ELR (cell line): Measurements from ENCODE around the gene GMDS.

ENCODE experiments used
- DNase-seq: peaks from one replicate; pipeline ENCODE4 v3.0.0-alpha.2; 2015; ENCODE audit warnings: low read depth

Gene GMDS

DNA sequence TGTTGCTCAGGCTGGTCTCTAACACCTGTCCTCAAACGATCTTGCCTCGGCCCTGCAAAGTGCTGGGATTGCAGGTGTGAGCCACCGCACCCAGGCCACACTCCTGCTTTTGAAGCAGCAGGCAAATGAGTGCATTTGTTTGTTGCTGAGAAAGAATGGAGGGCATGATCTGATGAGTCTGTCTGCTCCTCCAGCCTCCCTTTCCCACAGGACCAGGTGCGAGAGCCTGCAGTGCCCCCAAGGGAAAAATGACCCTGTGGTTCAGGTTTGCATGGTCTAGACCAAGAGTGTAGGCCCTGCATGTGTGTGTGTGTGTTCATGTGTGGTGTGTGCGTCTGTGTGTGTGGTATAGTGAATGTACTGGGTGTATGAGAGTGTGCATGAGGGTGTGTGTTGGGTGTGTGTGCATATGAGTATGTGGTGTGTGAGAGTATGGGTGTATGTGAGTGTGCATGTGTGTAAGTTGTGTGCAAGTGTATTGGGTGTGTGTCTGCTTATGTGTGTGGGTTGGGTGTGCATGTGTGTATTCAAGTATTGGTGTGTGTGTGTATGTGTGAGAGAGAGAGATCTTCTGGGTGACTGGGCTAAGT is 658.4 kb downstream of the GMDS start:
- DNase-seq, result no peak

DNA sequence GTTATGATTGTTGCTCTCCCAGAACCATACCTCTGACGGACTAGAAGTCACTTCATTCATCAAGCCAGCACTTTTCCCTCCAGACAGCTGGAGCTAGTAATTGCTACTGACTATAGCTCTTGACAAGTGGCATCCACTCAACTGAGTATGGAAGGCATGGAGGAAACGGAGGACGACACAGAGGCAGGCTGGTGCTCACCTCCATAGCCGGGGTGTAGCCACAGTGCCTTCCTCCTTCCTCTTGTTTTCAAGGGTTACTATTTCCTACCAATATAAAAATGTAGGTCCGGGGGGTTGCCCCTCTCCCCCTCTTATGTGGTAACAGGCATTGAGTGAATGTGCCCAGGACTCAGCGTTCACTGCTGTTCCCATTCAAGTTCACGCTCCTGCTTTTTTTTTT is 659.1 kb downstream of the GMDS start:
- no peak for DNase-seq

DNA sequence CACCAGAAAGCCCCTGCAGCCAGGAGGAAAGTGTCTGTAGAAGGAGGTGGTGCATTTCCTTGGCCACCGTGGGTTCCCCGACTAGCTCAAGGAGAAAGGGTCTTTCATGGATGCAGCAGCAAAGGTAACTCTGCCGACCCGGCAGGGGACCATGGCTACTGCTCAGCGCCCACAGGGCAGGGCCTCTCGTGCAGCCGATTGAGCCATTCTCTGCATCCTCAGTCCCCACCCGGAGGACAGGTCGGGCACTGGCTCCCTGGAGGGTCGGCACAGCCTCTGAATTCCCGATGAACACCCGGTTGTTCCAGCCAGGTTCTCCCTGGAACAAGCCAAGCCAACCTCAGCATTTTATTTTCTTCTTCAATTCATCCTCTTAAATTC is 659.7 kb downstream of the GMDS start:
- no peak for DNase-seq

DNA sequence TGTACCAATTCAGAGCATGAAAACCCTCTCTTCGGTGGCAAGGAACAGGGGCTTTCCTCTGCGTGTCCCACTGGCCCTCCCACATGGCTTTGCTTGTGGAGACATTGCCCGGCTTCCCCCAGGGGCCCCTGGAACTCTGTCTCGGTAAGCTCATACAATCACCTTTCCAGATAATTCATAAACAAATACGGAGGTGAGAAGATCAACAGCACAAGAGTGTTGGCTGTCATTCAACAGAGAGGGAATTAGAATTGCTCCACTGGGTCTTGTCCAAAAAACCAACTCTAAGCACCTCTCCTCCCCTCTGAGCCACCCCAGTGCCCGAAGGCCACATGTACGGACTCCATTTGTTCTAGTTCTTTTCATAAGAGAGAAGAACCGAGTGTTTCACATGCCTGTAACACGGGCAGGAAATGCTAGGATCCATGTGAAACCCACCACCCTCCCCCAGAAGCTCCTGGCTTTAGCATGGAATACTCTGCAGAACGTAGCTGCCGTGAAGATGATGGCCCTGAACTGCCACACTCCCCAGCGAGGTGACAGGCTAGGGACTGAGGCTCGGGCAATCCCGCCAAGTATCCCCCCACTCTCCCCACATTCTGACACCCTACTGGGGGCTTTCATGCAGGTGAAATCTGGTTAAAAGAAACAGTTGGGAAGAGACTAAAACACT is 660.3 kb downstream of the GMDS start:
- no peak for DNase-seq

DNA sequence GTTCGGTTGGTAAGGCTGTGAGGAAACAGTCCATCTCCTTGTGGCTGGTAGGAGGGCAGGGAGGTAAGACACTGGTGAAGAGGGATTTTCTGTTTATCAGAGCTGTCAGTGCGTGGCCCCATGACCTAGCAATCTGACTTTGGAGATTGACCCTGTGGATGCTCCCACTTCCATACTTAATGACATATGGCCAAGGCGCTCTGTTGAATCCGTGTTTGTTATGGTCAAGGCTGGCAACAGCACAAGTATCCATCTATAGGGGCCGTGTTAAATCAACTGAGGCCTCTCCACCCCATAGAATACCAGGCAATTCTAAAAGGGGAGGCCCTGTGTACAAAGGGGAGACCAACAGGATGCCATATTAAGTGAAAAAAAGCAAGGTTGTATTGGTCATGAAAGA is 661.3 kb downstream of the GMDS start:
- no peak for DNase-seq

DNA sequence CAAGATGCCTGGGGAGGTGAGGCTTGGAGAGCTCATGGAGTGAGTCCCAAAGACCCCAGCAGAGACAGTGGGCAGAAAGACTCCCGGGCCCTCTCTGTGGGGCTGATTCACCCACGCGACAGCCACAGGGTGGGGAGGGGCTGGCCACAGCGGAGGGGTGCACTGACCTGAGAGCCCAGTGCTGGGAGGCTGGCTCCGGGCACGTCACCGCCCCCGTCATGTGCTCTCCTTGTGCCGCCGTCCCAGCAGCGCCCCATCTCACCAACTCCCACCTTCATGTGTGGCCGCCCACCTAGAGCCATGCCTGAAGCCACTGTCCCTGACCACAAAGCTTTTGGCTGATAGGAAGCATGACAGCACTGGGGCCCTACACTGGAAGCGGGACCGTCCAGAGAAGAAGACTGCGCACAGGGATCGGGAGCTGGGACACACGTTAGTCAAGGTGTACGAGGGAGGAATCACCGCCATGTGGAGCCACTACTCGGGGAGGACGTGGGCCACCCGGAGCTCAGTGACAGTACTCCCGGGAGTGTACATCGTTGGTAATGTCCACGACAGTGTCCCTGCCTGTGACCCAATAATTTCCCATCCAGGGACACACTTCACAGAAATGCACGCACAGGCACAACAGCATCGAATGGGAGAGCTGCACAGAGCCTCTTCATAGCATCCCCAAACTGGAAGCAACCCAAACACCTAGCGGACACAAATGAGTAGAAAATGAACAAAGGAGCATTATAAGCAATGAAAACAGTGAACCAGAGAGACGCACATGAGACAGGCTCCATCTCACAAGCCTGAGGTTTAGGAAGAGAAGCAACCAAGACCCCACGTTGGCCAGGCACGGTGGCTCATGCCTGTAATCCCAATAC is 664.0 kb downstream of the GMDS start:
- no peak for DNase-seq

DNA sequence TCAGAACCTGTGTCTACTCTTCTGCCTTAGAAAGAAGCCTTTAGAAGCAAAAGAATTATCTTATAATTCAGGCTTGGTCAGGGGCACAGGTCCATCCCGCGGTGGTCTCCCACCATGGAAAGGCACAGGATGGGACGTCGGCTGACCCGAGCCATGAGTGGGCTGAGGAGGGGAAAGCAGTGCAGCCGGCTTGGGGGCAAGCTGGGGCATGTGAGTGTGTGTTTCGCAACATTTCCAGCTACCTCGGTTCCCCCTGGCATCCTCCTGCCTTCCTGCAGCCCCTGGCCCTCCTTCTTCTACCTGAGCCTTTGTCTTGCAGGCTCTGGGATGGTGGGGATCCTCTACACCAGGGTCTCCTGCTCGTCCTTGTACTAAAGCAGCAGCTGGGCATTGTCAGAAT is 664.8 kb downstream of the GMDS start:
- no peak for DNase-seq

DNA sequence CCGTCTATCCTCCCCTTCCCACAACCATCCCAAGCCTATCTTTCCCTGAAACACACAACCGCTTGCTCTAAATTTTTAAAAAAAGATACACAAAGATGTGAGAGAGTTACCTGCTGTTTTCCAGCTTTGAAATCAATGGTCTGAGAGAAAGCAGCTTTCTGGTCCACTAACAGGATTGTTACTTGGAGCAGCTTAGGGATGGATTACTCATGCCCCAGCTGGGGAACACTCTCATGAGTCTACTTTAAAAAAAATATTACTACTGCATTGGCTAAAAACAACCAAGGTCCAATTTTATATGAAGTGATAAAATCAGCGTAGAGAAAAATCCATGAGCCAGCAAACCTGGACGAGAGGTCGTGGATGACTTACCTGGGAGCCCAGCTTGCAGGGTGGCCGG is 665.3 kb downstream of the GMDS start:
- no peak for DNase-seq

DNA sequence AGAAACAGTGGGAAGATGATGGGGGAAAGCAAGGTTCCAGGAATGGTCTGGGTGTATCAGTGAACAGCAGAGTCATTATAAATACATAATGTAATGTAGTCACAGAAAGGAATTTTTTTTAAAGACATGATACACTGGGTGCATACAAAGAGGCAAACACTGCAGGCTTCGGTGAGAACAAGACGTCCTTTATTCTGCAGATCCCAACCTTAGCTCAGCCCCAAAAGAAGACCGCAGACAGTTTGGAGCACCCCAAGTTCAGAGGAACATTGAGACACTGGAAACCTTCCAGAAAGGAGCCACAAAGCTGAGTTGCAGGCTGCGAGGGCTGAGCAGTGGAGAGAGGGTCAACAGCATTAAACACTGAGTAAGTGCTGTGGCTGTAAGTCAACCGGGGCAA is 666.3 kb downstream of the GMDS start:
- DNase-seq, result no peak

DNA sequence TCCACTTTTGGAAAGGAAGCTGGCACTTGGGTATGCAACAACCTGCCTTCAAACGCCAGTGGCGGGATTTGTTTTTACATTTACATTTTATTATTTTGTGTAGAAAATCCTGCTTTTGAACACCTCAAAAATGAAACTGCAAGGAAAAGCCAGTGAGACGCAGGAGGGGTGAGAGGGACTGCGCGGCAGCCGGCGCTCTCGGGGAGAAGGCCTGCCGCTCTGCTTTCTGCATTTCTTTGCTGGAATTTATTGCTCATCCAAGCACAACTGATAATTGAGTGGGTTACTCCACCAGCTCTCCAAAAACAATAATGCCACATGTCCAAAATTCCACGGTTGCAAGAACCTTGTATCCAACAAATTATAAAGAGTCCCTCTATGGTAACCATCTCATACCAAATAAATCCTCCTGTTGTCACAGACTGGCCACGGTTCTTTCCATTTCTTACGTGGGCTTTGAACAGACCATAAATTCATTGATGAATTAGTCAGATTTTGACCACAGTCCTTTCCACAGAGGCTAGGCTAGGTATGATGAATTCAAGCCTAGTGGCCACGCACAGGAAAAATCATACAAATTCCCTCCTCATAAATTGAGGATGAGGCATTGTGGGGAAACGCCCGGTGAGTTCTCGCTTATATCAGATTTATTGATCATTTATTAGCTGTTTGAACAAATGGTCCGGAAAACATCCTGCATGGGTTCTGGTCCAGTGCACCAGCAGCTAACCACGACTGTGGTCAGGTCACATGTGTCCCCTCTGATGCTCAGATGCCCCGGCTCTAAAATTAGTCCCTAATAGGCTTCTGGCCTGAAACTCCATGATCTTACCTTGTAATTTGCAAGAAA is 667.3 kb downstream of the GMDS start:
- DNase-seq, result peak; percentile 22

DNA sequence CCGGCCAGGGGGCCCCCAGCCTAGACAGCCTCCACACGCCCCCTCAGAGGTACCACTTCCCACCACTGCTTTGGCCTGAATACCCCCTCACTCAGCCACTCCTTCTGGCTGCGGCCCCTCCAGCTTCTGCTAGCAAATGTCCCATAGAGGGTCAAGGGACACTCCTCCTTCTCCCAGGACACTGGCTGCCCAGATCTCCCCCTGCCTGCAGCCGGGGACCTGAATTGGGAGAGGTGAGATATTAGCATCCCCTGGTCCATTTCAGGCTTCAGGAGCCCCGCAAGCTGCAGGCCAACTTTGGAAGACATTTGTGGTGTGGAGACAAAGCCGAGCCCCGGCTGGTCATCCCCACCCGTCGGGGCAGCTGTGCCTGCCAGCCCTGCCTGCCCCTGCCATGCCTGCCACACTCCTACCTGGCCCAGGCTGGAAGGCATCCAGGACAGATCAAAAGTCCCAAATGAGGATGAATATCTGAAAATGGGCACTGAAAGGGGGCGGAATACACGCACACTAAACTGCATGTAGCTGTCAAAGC is 668.2 kb downstream of the GMDS start:
- no peak for DNase-seq

DNA sequence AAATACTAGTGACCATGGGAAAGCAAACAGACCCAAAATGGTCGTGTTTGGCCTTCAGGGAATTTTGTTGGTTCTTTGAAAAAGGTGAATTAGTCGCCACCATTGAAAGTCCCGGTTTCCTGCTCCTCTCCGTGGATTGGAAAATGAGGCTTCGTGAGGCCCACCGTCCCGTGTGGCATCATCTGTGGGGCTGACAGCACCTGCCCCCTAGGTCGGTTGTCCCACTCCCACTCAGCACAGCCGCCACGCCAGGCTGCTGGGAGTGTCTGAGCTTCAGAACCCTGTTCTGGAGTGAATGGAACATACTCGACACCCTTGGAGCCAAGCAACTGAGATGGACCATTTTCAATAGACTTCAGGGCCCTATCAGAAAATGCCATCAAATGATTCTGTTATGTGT is 668.7 kb downstream of the GMDS start:
- DNase-seq, result no peak

DNA sequence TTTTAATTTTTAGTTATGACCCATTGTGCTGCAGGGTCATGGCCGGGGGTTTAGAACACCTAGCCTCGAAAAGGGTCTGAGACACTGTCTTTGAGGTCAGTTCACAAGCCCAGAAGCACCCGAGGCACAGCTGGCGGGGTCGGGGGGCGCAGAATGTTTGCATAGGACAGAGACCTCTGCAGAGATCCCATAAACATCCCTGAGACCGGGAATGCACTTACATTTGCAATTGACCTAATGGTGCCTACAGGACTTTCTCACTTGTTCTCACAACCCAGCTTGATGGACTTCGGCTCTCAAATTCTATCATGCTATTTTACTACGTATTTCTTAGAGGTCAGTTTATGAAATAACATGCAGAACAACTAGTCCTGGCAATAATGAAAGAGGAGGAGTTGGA is 669.2 kb downstream of the GMDS start:
- no peak for DNase-seq

DNA sequence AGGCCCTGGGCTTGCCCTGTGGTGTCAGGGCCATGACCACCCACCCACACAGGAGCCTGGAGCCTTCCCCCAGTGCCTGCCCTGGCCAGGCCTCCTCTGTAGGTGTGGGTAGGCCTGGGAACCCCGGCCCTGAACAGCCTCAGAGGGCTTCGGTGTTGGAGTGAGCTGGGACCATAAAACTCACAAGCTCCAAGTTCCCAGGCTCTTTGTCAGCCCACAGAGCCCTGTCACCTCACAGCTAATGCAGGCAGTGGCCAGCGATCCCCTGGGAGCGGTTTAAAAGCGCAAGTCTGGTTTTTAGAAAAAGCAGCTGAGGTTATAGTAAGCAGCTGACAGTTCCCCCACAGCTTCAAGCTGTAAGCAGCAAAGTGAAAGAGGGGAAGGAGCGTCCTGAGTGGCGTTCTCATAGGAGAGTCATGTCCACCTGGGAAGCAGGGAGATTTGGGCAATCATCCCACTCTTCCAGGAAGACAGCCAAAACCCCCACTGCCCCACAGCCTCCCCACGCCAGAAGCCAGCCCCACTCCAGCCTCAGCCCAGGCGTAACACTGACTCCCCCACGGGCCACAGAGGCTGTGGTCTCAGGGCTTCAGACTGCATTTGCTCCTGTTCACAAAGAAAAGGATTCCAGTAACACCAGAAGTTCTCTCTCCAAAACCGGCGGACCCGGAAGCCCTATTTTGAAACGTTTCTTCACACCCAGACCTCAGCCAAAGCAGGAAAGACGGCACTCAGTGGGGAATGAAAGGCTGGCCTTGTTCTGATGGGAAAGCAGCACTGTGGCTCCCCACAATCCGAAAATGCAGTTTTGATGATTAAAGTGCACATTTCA is 670.0 kb downstream of the GMDS start:
- no peak for DNase-seq

DNA sequence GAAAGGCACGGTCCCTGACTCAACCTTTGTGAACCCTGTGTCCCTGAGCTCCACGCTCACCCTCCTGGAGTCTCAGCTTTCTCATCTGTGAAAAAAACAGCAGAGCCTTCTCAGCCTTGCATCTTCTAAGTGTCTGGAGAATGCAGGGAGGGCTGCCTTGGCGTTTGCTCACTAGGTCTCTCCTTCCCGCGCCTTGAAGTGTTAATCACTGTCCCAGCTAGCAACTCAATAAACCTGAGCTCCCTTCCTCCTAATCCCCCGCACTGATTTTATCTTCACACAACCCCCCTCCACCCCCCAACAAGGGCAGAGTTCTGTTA is 670.6 kb downstream of the GMDS start:
- no peak for DNase-seq

DNA sequence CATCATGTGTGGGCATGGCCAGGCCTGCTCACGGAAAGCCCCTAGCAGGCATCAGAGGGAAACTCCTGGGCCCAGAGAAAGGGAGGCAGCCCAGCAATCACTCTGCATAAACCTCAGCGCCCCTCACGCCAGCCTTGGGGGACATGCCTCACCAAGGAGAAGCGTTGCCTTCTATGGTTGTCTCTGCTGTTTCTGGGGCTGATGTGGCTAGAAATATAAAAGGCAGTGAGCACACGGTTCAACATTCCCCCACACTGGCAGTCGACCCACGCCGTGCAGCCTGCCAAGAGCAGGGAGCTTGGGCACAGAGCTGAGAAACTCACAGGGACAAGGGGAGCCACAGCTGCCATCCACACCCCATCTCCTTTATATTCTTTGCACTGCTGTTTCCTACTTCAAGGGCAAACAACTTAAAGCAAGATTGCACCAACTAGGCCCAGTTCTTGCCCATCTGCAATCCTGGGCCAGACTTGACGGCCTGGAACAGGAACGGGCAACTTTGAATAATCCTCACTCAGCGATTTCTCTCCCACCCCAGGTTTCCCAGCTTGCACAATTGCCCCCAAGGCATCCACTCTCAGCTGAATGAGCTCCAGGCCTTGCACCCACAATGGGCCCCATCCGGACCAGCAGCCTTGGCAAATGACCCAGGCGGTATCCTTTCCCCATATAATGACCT is 671.2 kb downstream of the GMDS start:
- DNase-seq, result no peak
